Choroid plexus epithelial cell (primary cell): ENCODE data around the gene EIF3B.
"Not testable (repeated sequence)": the region's sequence is repeated elsewhere in the genome, so short reads cannot be mapped to it uniquely, and the experiment has no call there.

Experiments used
- DNase-seq: peaks from one replicate; pipeline ENCODE4 v3.0.0-alpha.2; 2010; ENCODE audit warnings: low read depth
- H3K4me3 ChIP-seq: 2 replicates; pipeline ENCODE4 v1.5.1; 2011; ENCODE audit warnings: low read depth, mild to moderate bottlenecking, control low read depth, low read length, moderate library complexity
- CTCF ChIP-seq: conservative IDR thresholded peaks from 2 replicates; pipeline ENCODE4 v1.5.1; 2011; ENCODE audit warnings: low read depth, mild to moderate bottlenecking, control low read depth, inconsistent platforms, low read length, moderate library complexity

EIF3B gene

GRCh38 chr7:2354186-2354938, at the start of gene EIF3B:
EIF3B (plus strand) TSS chr7:2354827; CDS start chr7:2354922, 95 bp downstream.
- TF ChIP-seq CTCF: no peak
- peak; percentile 96 for DNase-seq
- peak within 1 kb of the TSS; percentile 96 for H3K4me3 ChIP-seq

GRCh38 chr7:2305258-2305657, 49.4 kb upstream of the EIF3B start:
- H3K4me3 ChIP-seq, DNase-seq: not testable (repeated sequence)

- TF ChIP-seq CTCF: no peak
- no peak overlapping the region for H3K4me3 ChIP-seq
- peak; percentile 42 for DNase-seq
Measured at GRCh38 chr7:2306688-2307087, 47.9 kb upstream of the EIF3B start.

- no peak overlapping the region for H3K4me3 ChIP-seq
- no peak for DNase-seq
Measured at GRCh38 chr7:2307690-2308107, 46.9 kb upstream of the EIF3B start.

GRCh38 chr7:2309889-2310331, 44.7 kb upstream of the EIF3B start:
- TF ChIP-seq CTCF: no peak

More at GRCh38 chr7:2307690-2308107, 46.9 kb upstream of the EIF3B start:
- TF ChIP-seq CTCF: no peak

GRCh38 chr7:2312267-2312929, 42.2 kb upstream of the EIF3B start:
- peak overlapping the region; percentile 17 for H3K4me3 ChIP-seq
- no peak for DNase-seq
- TF ChIP-seq CTCF: no peak

More at GRCh38 chr7:2309889-2310331, 44.7 kb upstream of the EIF3B start:
- H3K4me3 ChIP-seq: peak overlapping the region; percentile 18
- DNase-seq: peak; percentile 95

- no peak for DNase-seq
- TF ChIP-seq CTCF: no peak
- H3K4me3 ChIP-seq: peak overlapping the region; percentile 95
Measured at GRCh38 chr7:2313450-2314208, 41.0 kb upstream of the EIF3B start.
